Fibroblast of lung (primary cell): ENCODE measurements around the gene STAT5A.

Experiments used
- CTCF ChIP-seq, 2 donors: IDR thresholded peaks in 1 of 2; conservative IDR thresholded peaks in 1 of 2; 1 replicate in 1 of 2; 2 replicates in 1 of 2; pipeline ENCODE4 v1.5.1; 2011 to 2012; ENCODE audit warnings: low read length in 2 of 2, control low read depth in 1 of 2, inconsistent platforms in 1 of 2, low read depth in 1 of 2, mild to moderate bottlenecking in 1 of 2
- EZH2 ChIP-seq: IDR thresholded peaks from 2 replicates; pipeline ENCODE4 v1.5.1; 2012; ENCODE audit warnings: low read length, control low read depth, mild to moderate bottlenecking; ENCODE audit errors: missing control alignments

- no peak for TF ChIP-seq CTCF (conservative IDR thresholded peaks at IDR 0.05 in 1 of 2, IDR thresholded peaks at IDR 0.05 in 1 of 2; ENCODE audit: low read depth in 1 of 2, low read length in 2 of 2)
- TF ChIP-seq EZH2 = no peak
Observed at GRCh38 chr17:42285346-42286050, 2.8 kb upstream of the STAT5A start.
